Panc1 (cell line): ENCODE results near the gene TRAK2. TPM values are rescaled to one million over a fixed set of nuclear protein-coding genes. Genes with fewer than 3 reads are reported as not detected.

Experiments used
- ATAC-seq: fragments of 200-7000 bp; cut with Tn5 transposase; 2 replicates; pipeline ENCODE4 v1.9.1; 2020; ENCODE audit warnings: mild to moderate bottlenecking, moderate library complexity
- BruUV-seq: library from RNA; stranded (reverse); fragments of 400-500 nt; replicated peaks from 2 replicates; lab custom pipeline; 2021; lab: Mats Ljungman, UMichigan
- CTCF ChIA-PET: fragments of 300-600 bp; sonication (Branson Sonifier 250); formaldehyde crosslinking; loops from one replicate; lab custom pipeline; 2022; ENCODE audit warnings: antibody characterized with exemption; lab: Charles Lee
- POLR2A ChIA-PET: fragments of 300-600 bp; sonication (Branson Sonifier 250); formaldehyde crosslinking; loops from one replicate; lab custom pipeline; 2022; ENCODE audit warnings: antibody characterized with exemption; lab: Charles Lee
- DNase-seq: peaks from one replicate; pipeline ENCODE4 v3.0.0-alpha.2; 2010; ENCODE audit warnings: low read depth, low spot score
- H3K27ac ChIP-seq: 2 replicates; pipeline ENCODE4 v1.5.1; 2011; ENCODE audit warnings: mild to moderate bottlenecking, low read length, inconsistent platforms
- H3K27me3 ChIP-seq: fragments of 200-500 bp; sonication (Bioruptor generic); 2 replicates; pipeline ENCODE4 v1.6.0; 2014; ENCODE audit warnings: low read length, inconsistent platforms; ENCODE audit not compliant: control insufficient read depth, insufficient read depth
- H3K36me3 ChIP-seq: fragments of 200-500 bp; sonication (Bioruptor generic); 2 replicates; pipeline ENCODE4 v1.5.1; 2014; ENCODE audit warnings: inconsistent platforms, mild to moderate bottlenecking, low read length, moderate library complexity; ENCODE audit not compliant: control insufficient read depth, insufficient read depth
- H3K4me1 ChIP-seq: 2 replicates; pipeline ENCODE4 v1.5.1; 2011; ENCODE audit warnings: inconsistent platforms, mild to moderate bottlenecking, low read length, moderate library complexity; ENCODE audit not compliant: control insufficient read depth, insufficient read depth
- H3K4me3 ChIP-seq, 2 experiments: 2 replicates each; pipeline ENCODE4 v1.5.1; 2011 to 2012; ENCODE audit warnings: low read depth in 2 of 2, low read length in 2 of 2, mild to moderate bottlenecking in 2 of 2, inconsistent platforms in 1 of 2, moderate library complexity in 1 of 2
- H3K9me3 ChIP-seq: fragments of 200-500 bp; sonication (Bioruptor generic); 2 replicates; pipeline ENCODE4 v1.5.1; 2014; ENCODE audit warnings: low read depth, mild to moderate bottlenecking, inconsistent platforms, low read length, moderate library complexity; ENCODE audit not compliant: control insufficient read depth, insufficient read depth
- POLR2AphosphoS5 ChIP-seq: IDR thresholded peaks from 2 replicates; pipeline ENCODE4 v1.6.1; 2012; ENCODE audit warnings: mild to moderate bottlenecking, low read depth, low read length, moderate library complexity
- SIN3A ChIP-seq: IDR thresholded peaks from 2 replicates; pipeline ENCODE4 v1.6.1; 2012; ENCODE audit warnings: low read depth, mild to moderate bottlenecking, low read length, moderate library complexity, borderline replicate concordance; ENCODE audit not compliant: insufficient read depth
- TCF7L2 ChIP-seq: IDR thresholded peaks from 2 replicates; pipeline ENCODE4 v1.6.1; 2011; ENCODE audit warnings: mild to moderate bottlenecking, low read depth, low read length, inconsistent platforms
- in situ Hi-C: cut with HindIII; loops from 2 replicates; pipeline ENCODE4 v1.10.0; 2016; ENCODE audit warnings: low sequenced_read_pairs, low pct_unique_long_range_greater_than_20kb
- intact Hi-C: fragments of 100-400 bp; cut with micrococcal nuclease; formaldehyde crosslinking; loops from one replicate; pipeline ENCODE4 v1.10.0; 2022; ENCODE audit not compliant: unreplicated experiment
- total RNA-seq: library from RNA; stranded (reverse); gene quantifications from one replicate; pipeline ENCODE4 v1.2.1, GENCODE V29; 2021; ENCODE audit not compliant: unreplicated experiment
- TF ChIP-seq, protein P1 (sequence below): fragments of 450-650 bp; IDR thresholded peaks from 2 replicates; pipeline ENCODE4 v1.5.1; 2017; ENCODE audit warnings: mild to moderate bottlenecking
- TF ChIP-seq, protein P2 (sequence below), 2 experiments: IDR thresholded peaks; 2 replicates each; pipeline ENCODE4 v1.6.1; 2011 to 2012; ENCODE audit warnings: low read depth in 2 of 2, control low read depth in 1 of 2, low read length in 1 of 2, mild to moderate bottlenecking in 1 of 2, moderate library complexity in 1 of 2; ENCODE audit not compliant: insufficient read depth in 1 of 2

Gene TRAK2
- total RNA-seq, 1 experiment from 2014 or later, result 35.7 TPM

DNA sequence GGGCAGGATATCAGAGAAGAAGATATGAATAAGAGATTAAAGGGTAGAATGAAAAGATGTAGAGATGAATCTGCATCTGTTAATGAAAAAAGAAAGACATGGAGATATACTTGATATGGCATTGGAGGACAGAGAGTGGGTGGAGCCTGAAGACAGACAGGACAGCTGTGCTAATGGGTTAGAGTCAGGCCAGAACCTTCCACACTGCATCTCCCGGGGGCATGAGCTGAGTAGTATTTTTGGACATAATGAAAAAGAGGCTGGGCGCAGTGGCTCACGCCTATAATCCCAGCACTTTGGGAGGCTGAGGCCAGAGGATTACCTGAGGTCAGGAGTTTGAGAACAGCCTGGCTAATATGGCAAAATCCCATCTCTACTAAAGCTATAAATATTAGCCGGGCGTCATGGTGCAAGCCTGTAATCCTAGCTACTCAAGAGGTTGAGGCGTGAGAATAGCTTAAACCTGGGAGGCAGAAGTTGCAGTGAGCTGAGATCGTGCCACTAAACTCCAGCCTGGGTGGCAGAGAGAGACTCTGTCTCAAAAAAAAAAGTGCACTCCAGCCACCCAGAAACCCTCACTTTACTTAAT lies 105.5 kb downstream of the TRAK2 start:
- in situ Hi-C loops, result no loop called here
- no peak overlapping the region for H3K27ac ChIP-seq
- ChIA-PET CTCF (interaction anchor here (0.5 kb wide), 1 partner anchor 106 kb away, joined by 5 read pairs; the partner anchor contains the start of genes STRADB and TRAK2), POLR2A (no interaction called here)
- H3K36me3 ChIP-seq, result no peaks in the 10 kb centered on the region
- no peaks in the 10 kb centered on the region for H3K9me3 ChIP-seq
- no peak overlapping the region for H3K4me3 ChIP-seq
- no TSS peak for BruUV-seq
- intact Hi-C loops, result loop anchor here (5.0 kb wide), 1 partner anchor 48 kb away; no protein-coding TSS in a partner anchor
- ATAC-seq, result no peak
- H3K27me3 ChIP-seq, result no peaks in the 10 kb centered on the region
- no peak for DNase-seq
- no peaks in the 10 kb centered on the region for H3K4me1 ChIP-seq
- no peak for TF ChIP-seq TCF7L2
- no peak for TF ChIP-seq SIN3A
- no peak for TF ChIP-seq POLR2AphosphoS5
- TF ChIP-seq, protein P1, sequence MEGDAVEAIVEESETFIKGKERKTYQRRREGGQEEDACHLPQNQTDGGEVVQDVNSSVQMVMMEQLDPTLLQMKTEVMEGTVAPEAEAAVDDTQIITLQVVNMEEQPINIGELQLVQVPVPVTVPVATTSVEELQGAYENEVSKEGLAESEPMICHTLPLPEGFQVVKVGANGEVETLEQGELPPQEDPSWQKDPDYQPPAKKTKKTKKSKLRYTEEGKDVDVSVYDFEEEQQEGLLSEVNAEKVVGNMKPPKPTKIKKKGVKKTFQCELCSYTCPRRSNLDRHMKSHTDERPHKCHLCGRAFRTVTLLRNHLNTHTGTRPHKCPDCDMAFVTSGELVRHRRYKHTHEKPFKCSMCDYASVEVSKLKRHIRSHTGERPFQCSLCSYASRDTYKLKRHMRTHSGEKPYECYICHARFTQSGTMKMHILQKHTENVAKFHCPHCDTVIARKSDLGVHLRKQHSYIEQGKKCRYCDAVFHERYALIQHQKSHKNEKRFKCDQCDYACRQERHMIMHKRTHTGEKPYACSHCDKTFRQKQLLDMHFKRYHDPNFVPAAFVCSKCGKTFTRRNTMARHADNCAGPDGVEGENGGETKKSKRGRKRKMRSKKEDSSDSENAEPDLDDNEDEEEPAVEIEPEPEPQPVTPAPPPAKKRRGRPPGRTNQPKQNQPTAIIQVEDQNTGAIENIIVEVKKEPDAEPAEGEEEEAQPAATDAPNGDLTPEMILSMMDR, result no peak
- TF ChIP-seq, protein P2, sequence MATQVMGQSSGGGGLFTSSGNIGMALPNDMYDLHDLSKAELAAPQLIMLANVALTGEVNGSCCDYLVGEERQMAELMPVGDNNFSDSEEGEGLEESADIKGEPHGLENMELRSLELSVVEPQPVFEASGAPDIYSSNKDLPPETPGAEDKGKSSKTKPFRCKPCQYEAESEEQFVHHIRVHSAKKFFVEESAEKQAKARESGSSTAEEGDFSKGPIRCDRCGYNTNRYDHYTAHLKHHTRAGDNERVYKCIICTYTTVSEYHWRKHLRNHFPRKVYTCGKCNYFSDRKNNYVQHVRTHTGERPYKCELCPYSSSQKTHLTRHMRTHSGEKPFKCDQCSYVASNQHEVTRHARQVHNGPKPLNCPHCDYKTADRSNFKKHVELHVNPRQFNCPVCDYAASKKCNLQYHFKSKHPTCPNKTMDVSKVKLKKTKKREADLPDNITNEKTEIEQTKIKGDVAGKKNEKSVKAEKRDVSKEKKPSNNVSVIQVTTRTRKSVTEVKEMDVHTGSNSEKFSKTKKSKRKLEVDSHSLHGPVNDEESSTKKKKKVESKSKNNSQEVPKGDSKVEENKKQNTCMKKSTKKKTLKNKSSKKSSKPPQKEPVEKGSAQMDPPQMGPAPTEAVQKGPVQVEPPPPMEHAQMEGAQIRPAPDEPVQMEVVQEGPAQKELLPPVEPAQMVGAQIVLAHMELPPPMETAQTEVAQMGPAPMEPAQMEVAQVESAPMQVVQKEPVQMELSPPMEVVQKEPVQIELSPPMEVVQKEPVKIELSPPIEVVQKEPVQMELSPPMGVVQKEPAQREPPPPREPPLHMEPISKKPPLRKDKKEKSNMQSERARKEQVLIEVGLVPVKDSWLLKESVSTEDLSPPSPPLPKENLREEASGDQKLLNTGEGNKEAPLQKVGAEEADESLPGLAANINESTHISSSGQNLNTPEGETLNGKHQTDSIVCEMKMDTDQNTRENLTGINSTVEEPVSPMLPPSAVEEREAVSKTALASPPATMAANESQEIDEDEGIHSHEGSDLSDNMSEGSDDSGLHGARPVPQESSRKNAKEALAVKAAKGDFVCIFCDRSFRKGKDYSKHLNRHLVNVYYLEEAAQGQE (IDR thresholded peaks at IDR 0.05; ENCODE audit: insufficient read depth in 1 of 2, low read depth in 2 of 2, low read length in 1 of 2), result no peak

DNA sequence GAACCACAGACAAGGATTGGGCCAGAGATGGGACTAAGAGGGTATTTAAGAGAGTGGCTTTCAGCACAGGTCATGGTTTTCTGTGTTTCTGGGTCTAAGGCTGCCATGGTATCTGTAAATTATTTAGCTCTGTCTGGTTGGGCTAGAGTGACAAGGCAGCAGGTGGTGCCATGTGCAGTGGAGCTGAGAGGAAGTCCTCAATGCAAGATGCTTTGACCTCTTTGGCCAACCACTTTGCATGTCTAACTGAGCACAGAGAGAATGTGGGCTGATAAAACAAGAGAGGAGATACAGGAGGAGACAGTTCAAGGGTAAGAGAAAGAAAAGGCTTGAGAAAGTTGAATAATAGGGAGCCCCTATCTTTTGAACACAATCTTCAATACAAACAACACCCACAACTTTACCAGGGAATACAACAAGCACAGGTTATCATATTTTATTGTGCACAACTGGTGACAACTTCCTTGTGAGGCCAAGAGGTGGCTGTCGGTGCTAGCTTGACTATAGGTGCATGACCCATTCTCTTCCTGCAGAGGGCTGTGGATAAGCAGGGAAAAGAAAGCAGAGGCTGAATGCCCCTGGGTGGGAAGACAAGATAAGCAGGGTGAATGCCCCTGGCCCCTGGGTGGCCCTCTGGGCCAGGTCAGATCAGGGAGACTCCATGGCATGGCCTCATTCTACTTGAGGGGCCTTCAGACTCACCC lies 106.4 kb downstream of the TRAK2 start:
- Histone ChIP-seq H3K27ac (no peak overlapping the region), H3K4me3 (no peak overlapping the region), H3K4me1 (no peaks in the 10 kb centered on the region), H3K36me3 (no peaks in the 10 kb centered on the region), H3K9me3 (no peaks in the 10 kb centered on the region; the same call in 1 of the 2 replicates), H3K27me3 (no peaks in the 10 kb centered on the region)
- in situ Hi-C loops, result no loop called here
- ChIA-PET CTCF (no interaction called here), POLR2A (no interaction called here)
- ATAC-seq, result peak; percentile 76
- DNase-seq, result no peak
- TF ChIP-seq, protein P1, result no peak; the same call in 1 of the 2 replicates
- no peak for TF ChIP-seq TCF7L2
- TF ChIP-seq POLR2AphosphoS5, result no peak
- no peak for TF ChIP-seq SIN3A
- TF ChIP-seq, protein P2 (IDR thresholded peaks at IDR 0.05; ENCODE audit: insufficient read depth in 1 of 2, low read depth in 2 of 2, low read length in 1 of 2), result no peak
- no TSS peak for BruUV-seq
- intact Hi-C loops, result loop anchor here (5.0 kb wide), 1 partner anchor 48 kb away; no protein-coding TSS in a partner anchor
